ENCODE measurements around the gene VAV3. TPM values are rescaled to one million over a fixed set of nuclear protein-coding genes. Genes with fewer than 3 reads are reported as not detected.

Gene VAV3
- total and polyA plus RNA-seq, 3 donors from 2014 or later = 10.1 to 11.4 (median 11.3) TPM

DNA sequence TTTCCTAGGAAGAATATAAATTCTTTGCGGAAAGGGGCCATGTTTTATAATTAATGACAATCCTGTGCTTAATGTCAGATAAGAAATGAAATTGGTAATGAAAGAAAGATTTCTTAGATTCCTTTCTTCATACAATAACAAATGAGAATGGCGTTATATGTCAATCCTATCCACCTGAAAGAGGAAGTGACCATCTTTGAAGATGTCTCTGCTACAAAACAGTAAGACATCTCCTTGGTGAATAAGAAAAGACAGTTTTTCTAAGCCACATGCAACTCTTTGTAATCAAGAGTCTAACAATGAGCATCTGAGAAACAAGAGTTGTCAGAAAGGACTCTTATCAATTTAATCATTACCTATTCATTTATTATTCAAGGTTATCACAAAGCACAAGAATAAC lies 286.0 kb downstream of the VAV3 start:
- no peak for DNase-seq
- Histone ChIP-seq H3K27me3 (no peaks in the 10 kb centered on the region), H3K9me3 (no peaks in the 10 kb centered on the region), H3K27ac (no peak overlapping the region), H3K36me3 (ENCODE audit: low read depth, missing control alignments) (no peaks in the 10 kb centered on the region), H3K4me3 (no peak overlapping the region), H3K4me1 (no peaks in the 10 kb centered on the region)
- WGBS, 2 donors = 92 to 95% methylated on average over 2 of the region's 2 CpGs
- TF ChIP-seq, protein P1, sequence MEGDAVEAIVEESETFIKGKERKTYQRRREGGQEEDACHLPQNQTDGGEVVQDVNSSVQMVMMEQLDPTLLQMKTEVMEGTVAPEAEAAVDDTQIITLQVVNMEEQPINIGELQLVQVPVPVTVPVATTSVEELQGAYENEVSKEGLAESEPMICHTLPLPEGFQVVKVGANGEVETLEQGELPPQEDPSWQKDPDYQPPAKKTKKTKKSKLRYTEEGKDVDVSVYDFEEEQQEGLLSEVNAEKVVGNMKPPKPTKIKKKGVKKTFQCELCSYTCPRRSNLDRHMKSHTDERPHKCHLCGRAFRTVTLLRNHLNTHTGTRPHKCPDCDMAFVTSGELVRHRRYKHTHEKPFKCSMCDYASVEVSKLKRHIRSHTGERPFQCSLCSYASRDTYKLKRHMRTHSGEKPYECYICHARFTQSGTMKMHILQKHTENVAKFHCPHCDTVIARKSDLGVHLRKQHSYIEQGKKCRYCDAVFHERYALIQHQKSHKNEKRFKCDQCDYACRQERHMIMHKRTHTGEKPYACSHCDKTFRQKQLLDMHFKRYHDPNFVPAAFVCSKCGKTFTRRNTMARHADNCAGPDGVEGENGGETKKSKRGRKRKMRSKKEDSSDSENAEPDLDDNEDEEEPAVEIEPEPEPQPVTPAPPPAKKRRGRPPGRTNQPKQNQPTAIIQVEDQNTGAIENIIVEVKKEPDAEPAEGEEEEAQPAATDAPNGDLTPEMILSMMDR (IDR thresholded peaks at IDR 0.05) = no peak
- no peak for TF ChIP-seq POLR2A (IDR thresholded peaks at IDR 0.05)
- intact Hi-C loops (cut with DNase I; ENCODE audit: low total_unique reads) = no loop called here

GRCh38 chr1:107677697-107678096 lies 287.3 kb downstream of the VAV3 start:
- 63 to 70% methylated on average over 3 of the region's 3 CpGs for WGBS, 2 donors
- TF ChIP-seq, protein P1 (IDR thresholded peaks at IDR 0.05) = no peak
- no peak for TF ChIP-seq POLR2A (IDR thresholded peaks at IDR 0.05)
- Histone ChIP-seq H3K9me3 (no peaks in the 10 kb centered on the region), H3K36me3 (ENCODE audit: low read depth, missing control alignments) (no peaks in the 10 kb centered on the region), H3K4me3 (no peak overlapping the region), H3K27me3 (no peaks in the 10 kb centered on the region), H3K4me1 (no peaks in the 10 kb centered on the region), H3K27ac (no peak overlapping the region)
- DNase-seq = no peak
- intact Hi-C loops (cut with DNase I; ENCODE audit: low total_unique reads) = no loop called here

DNA sequence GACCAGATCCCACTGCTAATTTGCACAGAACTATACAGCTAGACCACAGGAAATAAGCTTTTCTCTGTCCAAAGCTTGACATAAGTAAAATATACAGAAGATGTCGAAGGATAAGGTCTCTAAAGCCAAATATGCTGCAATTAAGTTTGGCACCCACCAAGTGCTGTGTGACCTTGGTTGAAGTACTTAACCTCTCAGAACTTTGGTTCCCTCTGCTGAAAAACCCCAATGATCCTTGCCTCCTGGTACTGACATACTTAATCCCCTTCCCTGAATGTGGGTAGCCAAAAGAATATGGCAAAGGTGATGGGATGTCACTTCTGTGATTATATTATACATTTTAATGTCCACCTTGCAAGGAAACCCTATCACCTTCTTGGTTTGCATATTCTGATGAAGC lies 290.5 kb downstream of the VAV3 start:
- DNase-seq = no peak
- 53 to 78% methylated on average over 1 of the region's 1 CpG for WGBS, 2 donors
- H3K4me3 ChIP-seq = no peak overlapping the region

DNA sequence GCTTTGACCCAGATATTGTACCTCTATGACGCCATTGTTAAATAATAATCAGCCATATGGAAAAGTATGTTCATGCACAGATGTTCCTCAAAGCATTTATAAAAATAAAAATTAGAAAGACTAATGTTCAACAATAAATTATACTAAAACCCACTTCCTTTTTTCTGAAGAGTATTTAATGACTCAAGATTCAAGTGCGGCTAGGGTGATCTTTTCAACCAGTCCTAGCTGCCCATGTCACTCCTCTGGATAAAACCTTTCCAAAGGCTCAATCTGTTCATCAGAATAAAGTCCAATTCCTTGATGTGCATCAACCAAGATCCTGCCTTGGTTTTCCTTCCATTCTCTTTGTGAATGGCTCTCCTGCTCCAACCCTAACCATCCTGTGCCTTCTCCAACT lies 292.0 kb downstream of the VAV3 start:
- Histone ChIP-seq H3K4me3 (no peak overlapping the region), H3K27ac (no peak overlapping the region), H3K9me3 (no peaks in the 10 kb centered on the region), H3K27me3 (no peaks in the 10 kb centered on the region), H3K36me3 (ENCODE audit: low read depth, missing control alignments) (no peaks in the 10 kb centered on the region), H3K4me1 (no peaks in the 10 kb centered on the region)
- 92 to 96% methylated on average over 2 of the region's 2 CpGs for WGBS, 2 donors
- DNase-seq = no peak
- intact Hi-C loops (cut with DNase I; ENCODE audit: low total_unique reads) = no loop called here
- no peak for TF ChIP-seq POLR2A (IDR thresholded peaks at IDR 0.05)
- TF ChIP-seq, protein P1 (IDR thresholded peaks at IDR 0.05) = no peak

More for the DNA sequence above, 290.5 kb downstream of the VAV3 start:
- no peak for TF ChIP-seq POLR2A (IDR thresholded peaks at IDR 0.05)
- TF ChIP-seq, protein P1 (IDR thresholded peaks at IDR 0.05) = no peak
- Histone ChIP-seq H3K9me3 (no peaks in the 10 kb centered on the region), H3K27me3 (no peaks in the 10 kb centered on the region), H3K27ac (no peak overlapping the region), H3K4me1 (no peaks in the 10 kb centered on the region), H3K36me3 (ENCODE audit: low read depth, missing control alignments) (no peaks in the 10 kb centered on the region)
- intact Hi-C loops (cut with DNase I; ENCODE audit: low total_unique reads) = no loop called here

DNA sequence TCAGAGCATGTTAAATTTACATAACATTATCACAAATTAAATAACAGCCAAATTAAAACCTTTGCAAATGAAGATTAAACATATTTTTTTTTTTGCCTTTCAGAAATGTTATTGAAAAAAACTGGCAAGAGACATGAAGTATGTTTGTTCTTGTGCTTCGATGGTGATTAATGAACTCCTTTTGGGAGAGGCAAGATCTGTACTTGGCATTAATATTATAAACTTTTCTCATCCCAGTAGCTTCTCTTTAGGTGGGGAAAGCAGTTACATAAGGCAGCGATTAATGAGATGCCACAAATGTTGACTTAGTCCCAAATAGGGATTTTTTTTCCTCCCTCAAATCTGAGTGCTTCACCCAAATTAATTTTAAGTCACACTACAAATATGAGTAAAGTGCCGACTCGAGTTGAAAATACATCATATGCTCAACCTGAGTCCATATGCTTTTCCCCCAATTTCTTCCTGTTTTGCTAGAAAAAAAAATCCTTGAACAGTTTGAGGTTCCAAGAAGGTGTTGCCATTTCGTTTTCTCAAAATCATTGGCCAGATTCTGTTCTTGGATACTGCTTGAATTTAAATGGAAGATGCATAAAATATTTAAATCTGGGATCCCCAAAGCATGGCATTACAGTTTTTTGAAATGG lies 294.5 kb downstream of the VAV3 start:
- no peak for DNase-seq
- H3K9me3 ChIP-seq = no peaks in the 10 kb centered on the region
- intact Hi-C loops (cut with DNase I; ENCODE audit: low total_unique reads) = no loop called here
- no peak overlapping the region for H3K4me3 ChIP-seq
- no peak overlapping the region for H3K27ac ChIP-seq
- TF ChIP-seq, protein P1 (IDR thresholded peaks at IDR 0.05) = no peak
- no peak for TF ChIP-seq POLR2A (IDR thresholded peaks at IDR 0.05)
- no peaks in the 10 kb centered on the region for H3K36me3 ChIP-seq (ENCODE audit: low read depth, missing control alignments)
- H3K4me1 ChIP-seq = no peaks in the 10 kb centered on the region
- H3K27me3 ChIP-seq = no peaks in the 10 kb centered on the region
- WGBS, 2 donors = 72 to 81% methylated on average over 5 of the region's 5 CpGs
